ENCODE measurements around the gene ZNF276. TPM values are rescaled to one million over a fixed set of nuclear protein-coding genes. Genes with fewer than 3 reads are reported as not detected.
A peak's percentile ranks its signal among the peaks of the same experiment; 100 is the strongest.
"Not testable (repeated sequence)": the region's sequence is repeated elsewhere in the genome, so short reads cannot be mapped to it uniquely, and the experiment has no call there.

ZNF276 gene
- total RNA-seq, 1 donor from 2014 or later = 33.2 TPM

- Histone ChIP-seq H3K9me3 (no peaks in the 10 kb centered on the region), H3K4me1 (peaks cover 11% of the 10 kb centered on the region), H3K27me3 (ENCODE audit: low read depth) (no peaks in the 10 kb centered on the region), H3K36me3 (peaks cover 49% of the 10 kb centered on the region), H3K27ac (no peak overlapping the region), H3K4me3 (no peak overlapping the region)
- ATAC-seq (no peak), DNase-seq (peak; percentile 28)
- TF ChIP-seq CTCF (IDR thresholded peaks at IDR 0.05) = no peak
- intact Hi-C loops (cut with DNase I) = no loop called here
Measured at GRCh38 chr16:89690392-89690901, 30.9 kb upstream of the ZNF276 start.

- peaks cover 56% of the 10 kb centered on the region for H3K36me3 ChIP-seq
Measured at GRCh38 chr16:89691231-89691985, 29.9 kb upstream of the ZNF276 start.

GRCh38 chr16:89691986-89692569 is 29.3 kb upstream of the ZNF276 start:
- Histone ChIP-seq H3K36me3 (peaks cover 63% of the 10 kb centered on the region), H3K4me1 (peaks cover 11% of the 10 kb centered on the region), H3K27ac (no peak overlapping the region), H3K27me3 (ENCODE audit: low read depth) (no peaks in the 10 kb centered on the region), H3K9me3 (no peaks in the 10 kb centered on the region), H3K4me3 (no peak overlapping the region)
- TF ChIP-seq CTCF (IDR thresholded peaks at IDR 0.05) = no peak
- DNase-seq (no peak), ATAC-seq (no peak)
- intact Hi-C loops (cut with DNase I) = no loop called here

More at GRCh38 chr16:89691231-89691985, 29.9 kb upstream of the ZNF276 start:
- no peak for TF ChIP-seq CTCF (IDR thresholded peaks at IDR 0.05)
- ATAC-seq = no peak
- intact Hi-C loops (cut with DNase I) = no loop called here
- Histone ChIP-seq H3K4me1 (peaks cover 11% of the 10 kb centered on the region), H3K27me3 (ENCODE audit: low read depth) (no peaks in the 10 kb centered on the region), H3K27ac (no peak overlapping the region), H3K9me3 (no peaks in the 10 kb centered on the region), H3K4me3 (no peak overlapping the region)
- DNase-seq = no peak

- no peaks in the 10 kb centered on the region for H3K9me3 ChIP-seq
- H3K36me3 ChIP-seq = peaks cover 75% of the 10 kb centered on the region
- intact Hi-C loops (cut with DNase I) = no loop called here
- no peak for DNase-seq
- no peak overlapping the region for H3K27ac ChIP-seq
- H3K4me1 ChIP-seq = no peaks in the 10 kb centered on the region
- ATAC-seq = no peak
- H3K4me3 ChIP-seq = no peak overlapping the region
- H3K27me3 ChIP-seq (ENCODE audit: low read depth) = no peaks in the 10 kb centered on the region
- no peak for TF ChIP-seq CTCF (IDR thresholded peaks at IDR 0.05)
Measured at GRCh38 chr16:89693289-89693731, 28.0 kb upstream of the ZNF276 start.

- H3K27ac ChIP-seq = no peak overlapping the region
- intact Hi-C loops (cut with DNase I) = no loop called here
- H3K27me3 ChIP-seq (ENCODE audit: low read depth) = no peaks in the 10 kb centered on the region
- H3K4me3 ChIP-seq = no peak overlapping the region
- no peaks in the 10 kb centered on the region for H3K4me1 ChIP-seq
- ATAC-seq (no peak), DNase-seq (peak; percentile 47)
- H3K9me3 ChIP-seq = no peaks in the 10 kb centered on the region
- TF ChIP-seq CTCF (IDR thresholded peaks at IDR 0.05) = no peak
- H3K36me3 ChIP-seq = peaks cover 75% of the 10 kb centered on the region
Measured at GRCh38 chr16:89693931-89694783, 27.2 kb upstream of the ZNF276 start.

GRCh38 chr16:89694784-89695085 is 26.6 kb upstream of the ZNF276 start:
- DNase-seq; H3K4me3 ChIP-seq; H3K9me3 ChIP-seq; H3K27ac ChIP-seq; intact Hi-C loops (cut with DNase I); ATAC-seq; H3K4me1 ChIP-seq; H3K27me3 ChIP-seq (ENCODE audit: low read depth): not testable (repeated sequence)
- peaks cover 75% of the 10 kb centered on the region for H3K36me3 ChIP-seq
